ENCODE data around the gene BCL10. TPM values are rescaled to one million over a fixed set of nuclear protein-coding genes. Genes with fewer than 3 reads are reported as not detected.

Gene BCL10
- total RNA-seq, 1 donor, result 30.4 TPM

DNA sequence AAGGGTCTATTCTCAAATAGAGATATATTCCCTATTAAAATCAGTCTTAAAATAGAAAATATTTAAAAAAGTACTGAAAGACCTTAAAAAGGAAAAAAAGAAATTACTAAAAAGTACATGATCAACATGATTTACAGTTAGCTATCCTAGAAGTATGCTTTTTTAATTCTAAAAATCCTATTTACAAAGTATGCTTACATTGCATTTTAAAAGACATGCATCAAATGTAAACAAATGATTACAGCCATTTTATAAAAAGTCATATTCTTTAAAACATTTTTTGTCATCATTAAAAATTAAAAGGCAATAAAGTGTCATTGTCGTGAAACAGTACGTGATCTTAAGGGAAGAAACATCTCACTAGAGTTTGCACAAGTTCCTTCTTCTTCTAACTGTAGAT, 9.1 kb downstream of the BCL10 start:
- TF ChIP-seq, protein P1, sequence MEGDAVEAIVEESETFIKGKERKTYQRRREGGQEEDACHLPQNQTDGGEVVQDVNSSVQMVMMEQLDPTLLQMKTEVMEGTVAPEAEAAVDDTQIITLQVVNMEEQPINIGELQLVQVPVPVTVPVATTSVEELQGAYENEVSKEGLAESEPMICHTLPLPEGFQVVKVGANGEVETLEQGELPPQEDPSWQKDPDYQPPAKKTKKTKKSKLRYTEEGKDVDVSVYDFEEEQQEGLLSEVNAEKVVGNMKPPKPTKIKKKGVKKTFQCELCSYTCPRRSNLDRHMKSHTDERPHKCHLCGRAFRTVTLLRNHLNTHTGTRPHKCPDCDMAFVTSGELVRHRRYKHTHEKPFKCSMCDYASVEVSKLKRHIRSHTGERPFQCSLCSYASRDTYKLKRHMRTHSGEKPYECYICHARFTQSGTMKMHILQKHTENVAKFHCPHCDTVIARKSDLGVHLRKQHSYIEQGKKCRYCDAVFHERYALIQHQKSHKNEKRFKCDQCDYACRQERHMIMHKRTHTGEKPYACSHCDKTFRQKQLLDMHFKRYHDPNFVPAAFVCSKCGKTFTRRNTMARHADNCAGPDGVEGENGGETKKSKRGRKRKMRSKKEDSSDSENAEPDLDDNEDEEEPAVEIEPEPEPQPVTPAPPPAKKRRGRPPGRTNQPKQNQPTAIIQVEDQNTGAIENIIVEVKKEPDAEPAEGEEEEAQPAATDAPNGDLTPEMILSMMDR (IDR thresholded peaks at IDR 0.05; ENCODE audit: extremely low read depth, low read depth, low read length), result no peak
- H4K20me1 ChIP-seq (ENCODE audit: insufficient read depth, low read length), result peaks cover 7% of the 10 kb centered on the region
- H3K27ac ChIP-seq (ENCODE audit: low read depth, low read length), result no peak overlapping the region
- peaks cover 59% of the 10 kb centered on the region for H3K36me3 ChIP-seq (ENCODE audit: insufficient read depth, low read length)
- no peaks in the 10 kb centered on the region for H3K27me3 ChIP-seq (ENCODE audit: insufficient read depth, low read length)
- peaks cover 15% of the 10 kb centered on the region for H3K4me1 ChIP-seq (ENCODE audit: insufficient read depth, low read length)
- no peak overlapping the region for H3K4me2 ChIP-seq (ENCODE audit: insufficient read depth, low read length)
- H3K9me3 ChIP-seq (ENCODE audit: low read depth, low read length), result no peaks in the 10 kb centered on the region
- H3K79me2 ChIP-seq (ENCODE audit: insufficient read depth, low read length), result peaks cover 41% of the 10 kb centered on the region
- no peak overlapping the region for H3K4me3 ChIP-seq (ENCODE audit: insufficient read depth, low read length)
- H2AFZ ChIP-seq (ENCODE audit: low read length), result no peak overlapping the region
- DNase-seq (ENCODE audit: insufficient read length, low spot score, missing footprints), result no peak

DNA sequence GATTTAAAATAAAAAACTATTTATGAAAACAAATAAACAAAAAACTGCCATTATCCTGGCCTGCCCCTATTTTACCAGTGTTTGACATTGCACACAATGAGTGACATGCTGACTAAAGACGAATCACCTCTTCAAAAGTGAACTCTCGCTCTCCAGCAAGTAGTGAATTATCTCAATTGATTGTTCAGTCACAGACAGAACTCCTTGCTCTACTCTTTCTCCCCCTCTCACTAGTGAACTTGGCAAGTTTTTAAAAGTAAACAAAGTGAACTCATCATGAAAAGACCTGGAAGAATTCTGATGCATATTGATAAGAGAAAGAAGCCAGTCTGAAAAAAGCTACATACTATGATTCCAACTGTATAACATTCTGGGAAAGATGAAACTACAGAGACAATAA, 12.3 kb downstream of the BCL10 start:
- no peaks in the 10 kb centered on the region for H3K27me3 ChIP-seq (ENCODE audit: insufficient read depth, low read length)
- peak overlapping the region; percentile 6 for H3K4me2 ChIP-seq (ENCODE audit: insufficient read depth, low read length)
- peak overlapping the region; percentile 33 for H3K27ac ChIP-seq (ENCODE audit: low read depth, low read length)
- H3K4me3 ChIP-seq (ENCODE audit: insufficient read depth, low read length), result no peak overlapping the region
- peaks cover 24% of the 10 kb centered on the region for H3K4me1 ChIP-seq (ENCODE audit: insufficient read depth, low read length)
- TF ChIP-seq, protein P1 (IDR thresholded peaks at IDR 0.05; ENCODE audit: extremely low read depth, low read depth, low read length), result no peak
- no peak overlapping the region for H2AFZ ChIP-seq (ENCODE audit: low read length)
- DNase-seq (ENCODE audit: insufficient read length, low spot score, missing footprints), result peak; percentile 18
- H3K79me2 ChIP-seq (ENCODE audit: insufficient read depth, low read length), result peaks cover 13% of the 10 kb centered on the region
- peaks cover 40% of the 10 kb centered on the region for H3K36me3 ChIP-seq (ENCODE audit: insufficient read depth, low read length)
- H4K20me1 ChIP-seq (ENCODE audit: insufficient read depth, low read length), result no peaks in the 10 kb centered on the region
- no peaks in the 10 kb centered on the region for H3K9me3 ChIP-seq (ENCODE audit: low read depth, low read length)

DNA sequence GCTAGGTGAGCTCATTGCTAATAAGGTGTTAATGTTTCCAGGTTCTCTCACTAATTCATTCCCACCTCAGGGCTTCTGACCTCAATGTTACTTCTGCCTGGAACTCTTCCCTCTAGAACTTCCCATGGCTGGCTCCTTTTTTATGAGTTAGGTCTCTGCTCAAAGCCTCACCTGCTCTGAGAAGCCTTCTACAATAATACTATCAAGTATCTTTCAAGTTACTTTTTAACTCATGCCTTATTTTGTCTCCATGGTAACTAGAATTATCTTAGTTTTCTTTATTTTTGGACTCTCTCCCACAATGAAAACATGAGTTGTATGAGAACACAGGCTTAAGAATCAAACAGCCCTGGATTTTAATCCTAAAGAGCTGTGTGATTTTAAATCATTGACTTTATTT, 13.4 kb downstream of the BCL10 start:
- Histone ChIP-seq H2AFZ (ENCODE audit: low read length) (no peak overlapping the region), H3K27me3 (ENCODE audit: insufficient read depth, low read length) (no peaks in the 10 kb centered on the region), H3K79me2 (ENCODE audit: insufficient read depth, low read length) (peaks cover 20% of the 10 kb centered on the region), H3K4me3 (ENCODE audit: insufficient read depth, low read length) (no peak overlapping the region), H3K9me3 (ENCODE audit: low read depth, low read length) (no peaks in the 10 kb centered on the region), H3K4me1 (ENCODE audit: insufficient read depth, low read length) (peaks cover 31% of the 10 kb centered on the region), H3K4me2 (ENCODE audit: insufficient read depth, low read length) (no peak overlapping the region), H4K20me1 (ENCODE audit: insufficient read depth, low read length) (peaks cover 9% of the 10 kb centered on the region), H3K27ac (ENCODE audit: low read depth, low read length) (no peak overlapping the region), H3K36me3 (ENCODE audit: insufficient read depth, low read length) (peaks cover 29% of the 10 kb centered on the region)
- peak; percentile 58 for DNase-seq (ENCODE audit: insufficient read length, low spot score, missing footprints)
- TF ChIP-seq, protein P1 (IDR thresholded peaks at IDR 0.05; ENCODE audit: extremely low read depth, low read depth, low read length), result no peak

DNA sequence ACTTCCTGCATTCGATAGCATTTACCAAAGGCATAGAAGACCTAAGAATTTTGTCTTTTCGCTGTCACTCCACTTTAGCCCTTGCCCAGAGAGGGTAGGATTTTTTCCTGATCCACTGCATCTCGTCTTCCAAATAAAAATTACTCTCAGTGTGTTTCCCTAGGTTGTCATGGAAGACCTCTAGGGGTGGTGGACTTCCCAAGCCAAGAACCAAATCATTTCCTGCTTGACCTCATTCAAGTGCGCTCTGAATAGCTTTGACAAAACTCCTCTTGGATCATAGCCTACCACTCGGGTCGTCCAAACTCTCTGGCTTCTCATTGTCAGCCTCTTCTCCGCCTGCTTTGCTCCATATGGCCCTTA, 16.5 kb downstream of the BCL10 start:
- peak overlapping the region; percentile 91 for H3K4me2 ChIP-seq (ENCODE audit: insufficient read depth, low read length)
- H2AFZ ChIP-seq (ENCODE audit: low read length), result peak overlapping the region; percentile 56
- H3K36me3 ChIP-seq (ENCODE audit: insufficient read depth, low read length), result peaks cover 14% of the 10 kb centered on the region
- no peaks in the 10 kb centered on the region for H3K27me3 ChIP-seq (ENCODE audit: insufficient read depth, low read length)
- DNase-seq (ENCODE audit: insufficient read length, low spot score, missing footprints), result peak; percentile 58
- TF ChIP-seq, protein P1 (IDR thresholded peaks at IDR 0.05; ENCODE audit: extremely low read depth, low read depth, low read length), result no peak
- H3K9me3 ChIP-seq (ENCODE audit: low read depth, low read length), result no peaks in the 10 kb centered on the region
- H3K4me1 ChIP-seq (ENCODE audit: insufficient read depth, low read length), result peaks cover 39% of the 10 kb centered on the region
- H3K4me3 ChIP-seq (ENCODE audit: insufficient read depth, low read length), result peak overlapping the region; percentile 89
- H3K27ac ChIP-seq (ENCODE audit: low read depth, low read length), result peak overlapping the region; percentile 82
- peaks cover 32% of the 10 kb centered on the region for H3K79me2 ChIP-seq (ENCODE audit: insufficient read depth, low read length)
- peaks cover 20% of the 10 kb centered on the region for H4K20me1 ChIP-seq (ENCODE audit: insufficient read depth, low read length)

Measured in osteoblast (primary cell).